ENCODE measurements around the gene SV2C. TPM values are rescaled to one million over a fixed set of nuclear protein-coding genes. Genes with fewer than 3 reads are reported as not detected.

The SV2C gene
- total RNA-seq, 1 experiment from 2014 or later: not detected

GRCh38 chr5:76154009-76154690 lies 71.0 kb downstream of the SV2C start:
- no TSS peak for BruUV-seq (replicated peaks)
- H3K9me3 Mint-ChIP-seq (ENCODE audit: unreplicated experiment): no peaks in the 10 kb centered on the region
- H3K27ac Mint-ChIP-seq (ENCODE audit: low read depth, unreplicated experiment): no peak overlapping the region
- H3K4me3 Mint-ChIP-seq (ENCODE audit: unreplicated experiment): no peak overlapping the region
- no peak for TF ChIP-seq CTCF (IDR thresholded peaks at IDR 0.05; ENCODE audit: unreplicated experiment)
- no peaks in the 10 kb centered on the region for H3K4me1 Mint-ChIP-seq (ENCODE audit: insufficient read depth, unreplicated experiment)
- intact Hi-C loops (cut with micrococcal nuclease): no loop called here
- H3K36me3 Mint-ChIP-seq (ENCODE audit: insufficient read depth, unreplicated experiment): no peaks in the 10 kb centered on the region
- CTCF ChIA-PET: interaction anchor here (1.1 to 4.8 kb wide), 2 partner anchors 10 to 21 kb away, joined by 3 to 21 read pairs; no protein-coding TSS in a partner anchor
- H3K27me3 Mint-ChIP-seq (ENCODE audit: insufficient read depth, unreplicated experiment): peaks cover 28% of the 10 kb centered on the region
- POLR2A ChIA-PET: no interaction called here
- no peak for DNase-seq (ENCODE audit: unreplicated experiment)

DNA sequence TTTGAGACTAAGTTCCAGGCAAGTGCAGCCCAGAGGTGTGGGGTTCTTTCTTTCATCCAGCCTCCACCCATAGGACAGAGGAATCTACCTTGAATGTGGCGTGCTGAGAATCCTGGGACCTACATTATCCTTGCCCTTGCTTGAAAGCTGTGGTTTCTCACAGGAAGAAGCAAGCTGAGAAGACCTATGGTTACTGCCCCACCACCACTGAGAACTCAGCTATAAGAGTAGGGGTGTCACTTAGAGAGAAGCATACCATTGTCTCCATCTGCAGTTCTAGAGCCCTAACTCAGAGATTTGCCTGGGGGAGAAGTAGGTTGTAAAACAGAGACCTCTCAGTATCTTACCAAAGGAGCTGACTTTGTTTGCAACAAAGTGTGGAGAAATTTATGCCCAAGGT lies 72.4 kb downstream of the SV2C start:
- H3K9me3 Mint-ChIP-seq (ENCODE audit: unreplicated experiment): no peaks in the 10 kb centered on the region
- H3K27ac Mint-ChIP-seq (ENCODE audit: low read depth, unreplicated experiment): no peak overlapping the region
- no peak for TF ChIP-seq CTCF (IDR thresholded peaks at IDR 0.05; ENCODE audit: unreplicated experiment)
- no peaks in the 10 kb centered on the region for H3K36me3 Mint-ChIP-seq (ENCODE audit: insufficient read depth, unreplicated experiment)
- DNase-seq (ENCODE audit: unreplicated experiment): no peak
- intact Hi-C loops (cut with micrococcal nuclease): no loop called here
- BruUV-seq (replicated peaks): no TSS peak
- no peak overlapping the region for H3K4me3 Mint-ChIP-seq (ENCODE audit: unreplicated experiment)
- no peaks in the 10 kb centered on the region for H3K4me1 Mint-ChIP-seq (ENCODE audit: insufficient read depth, unreplicated experiment)
- ChIA-PET POLR2A (no interaction called here), CTCF (interaction anchor here (0.8 to 4.8 kb wide), 3 partner anchors 9 to 439 kb away, joined by 3 to 21 read pairs (median 3); partner anchors contain the start of gene POC5)
- H3K27me3 Mint-ChIP-seq (ENCODE audit: insufficient read depth, unreplicated experiment): peaks cover 33% of the 10 kb centered on the region

DNA sequence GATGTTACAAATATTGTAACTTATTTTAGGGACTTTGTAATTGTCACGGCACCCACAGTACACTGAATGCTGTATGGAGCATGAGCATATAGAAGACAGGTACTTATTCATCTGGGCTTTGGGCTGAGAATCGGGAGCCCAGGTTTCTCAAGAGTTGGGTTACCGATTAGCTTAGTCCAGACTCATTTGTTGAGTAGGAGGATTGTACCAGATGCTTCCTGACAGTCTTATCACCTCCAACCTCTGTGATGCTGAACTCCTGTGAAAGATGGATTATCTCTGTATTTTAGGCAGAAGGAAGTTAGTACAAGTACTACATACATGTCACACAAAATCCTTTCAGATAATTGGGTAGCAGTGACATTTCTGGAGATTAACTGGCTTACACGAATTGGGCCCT lies 79.2 kb downstream of the SV2C start:
- H3K27me3 Mint-ChIP-seq (ENCODE audit: insufficient read depth, unreplicated experiment): peaks cover 38% of the 10 kb centered on the region

More for the DNA sequence above, 79.2 kb downstream of the SV2C start:
- no TSS peak for BruUV-seq (replicated peaks)
- ChIA-PET POLR2A (interaction anchor here (0.7 kb wide), 1 partner anchor 18 kb away, joined by 4 read pairs; no protein-coding TSS in a partner anchor), CTCF (interaction anchor here (0.9 to 6.1 kb wide), 2 partner anchors 13 to 427 kb away, joined by 3 to 39 read pairs; no protein-coding TSS in a partner anchor)
- no peak for TF ChIP-seq CTCF (IDR thresholded peaks at IDR 0.05; ENCODE audit: unreplicated experiment)
- intact Hi-C loops (cut with micrococcal nuclease): no loop called here
- Mint-ChIP-seq H3K27ac (ENCODE audit: low read depth, unreplicated experiment) (no peak overlapping the region), H3K4me1 (ENCODE audit: insufficient read depth, unreplicated experiment) (no peaks in the 10 kb centered on the region), H3K4me3 (ENCODE audit: unreplicated experiment) (no peak overlapping the region), H3K36me3 (ENCODE audit: insufficient read depth, unreplicated experiment) (no peaks in the 10 kb centered on the region), H3K9me3 (ENCODE audit: unreplicated experiment) (peaks cover 7% of the 10 kb centered on the region)
- no peak for DNase-seq (ENCODE audit: unreplicated experiment)
